ENCODE measurements around the gene ASIC1. TPM values are rescaled to one million over a fixed set of nuclear protein-coding genes. Genes with fewer than 3 reads are reported as not detected.
"Not testable (repeated sequence)": the region's sequence is repeated elsewhere in the genome, so short reads cannot be mapped to it uniquely, and the experiment has no call there.

The ASIC1 gene
- 1 to 10 TPM; 3.4 to 4.8 (median 4.6) TPM for polyA plus RNA-seq (ENCODE audit: insufficient read length in 4 of 4)

DNA sequence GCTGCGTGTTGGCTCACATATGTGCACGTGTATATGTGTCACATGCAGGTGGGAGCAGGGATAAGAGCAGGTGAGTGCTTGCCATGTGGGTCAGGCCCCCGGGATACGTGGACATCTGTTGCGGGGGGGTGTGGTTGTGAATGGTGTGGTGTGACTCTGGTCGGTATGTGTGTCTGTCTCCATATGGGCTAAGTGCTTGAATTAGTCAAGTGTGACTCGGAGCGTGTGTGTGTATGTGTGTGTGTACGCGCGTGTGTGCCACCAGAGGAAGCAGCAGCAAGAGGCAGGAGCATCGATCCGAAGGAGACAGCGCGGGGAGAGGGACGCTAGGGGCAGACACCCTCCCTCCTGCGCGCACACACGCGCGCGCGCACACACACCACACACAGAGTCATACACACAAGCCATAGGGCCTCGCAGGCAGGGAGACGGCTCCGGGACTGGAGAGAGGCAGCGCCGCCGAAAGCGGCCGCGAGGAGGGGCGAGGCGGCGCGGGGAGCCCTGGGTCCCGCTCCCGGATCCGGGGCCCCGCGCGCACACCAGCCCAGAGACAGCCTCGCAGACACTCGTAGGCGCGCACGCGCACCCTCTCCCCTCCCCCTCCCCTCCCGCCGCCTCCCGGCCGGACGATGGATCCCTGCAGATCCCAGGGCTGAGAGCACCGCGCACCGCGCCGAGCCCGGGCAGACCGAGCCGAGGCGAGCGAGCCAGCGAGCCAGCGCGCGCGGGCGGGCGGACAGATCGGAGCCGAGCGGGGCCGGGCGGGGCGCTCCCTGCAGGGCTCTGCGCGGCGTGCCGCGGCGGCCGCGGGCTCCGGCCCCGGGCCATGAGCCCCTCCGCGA lies at the start of gene ASIC1:
ASIC1 (plus strand) TSS at position 597 of the 842 bp plus-strand sequence. CDS start 1,171 bp downstream, outside the sequence.
- DNase-seq (ENCODE audit: low read depth in 4 of 4, low spot score in 3 of 4), result no peak

DNA sequence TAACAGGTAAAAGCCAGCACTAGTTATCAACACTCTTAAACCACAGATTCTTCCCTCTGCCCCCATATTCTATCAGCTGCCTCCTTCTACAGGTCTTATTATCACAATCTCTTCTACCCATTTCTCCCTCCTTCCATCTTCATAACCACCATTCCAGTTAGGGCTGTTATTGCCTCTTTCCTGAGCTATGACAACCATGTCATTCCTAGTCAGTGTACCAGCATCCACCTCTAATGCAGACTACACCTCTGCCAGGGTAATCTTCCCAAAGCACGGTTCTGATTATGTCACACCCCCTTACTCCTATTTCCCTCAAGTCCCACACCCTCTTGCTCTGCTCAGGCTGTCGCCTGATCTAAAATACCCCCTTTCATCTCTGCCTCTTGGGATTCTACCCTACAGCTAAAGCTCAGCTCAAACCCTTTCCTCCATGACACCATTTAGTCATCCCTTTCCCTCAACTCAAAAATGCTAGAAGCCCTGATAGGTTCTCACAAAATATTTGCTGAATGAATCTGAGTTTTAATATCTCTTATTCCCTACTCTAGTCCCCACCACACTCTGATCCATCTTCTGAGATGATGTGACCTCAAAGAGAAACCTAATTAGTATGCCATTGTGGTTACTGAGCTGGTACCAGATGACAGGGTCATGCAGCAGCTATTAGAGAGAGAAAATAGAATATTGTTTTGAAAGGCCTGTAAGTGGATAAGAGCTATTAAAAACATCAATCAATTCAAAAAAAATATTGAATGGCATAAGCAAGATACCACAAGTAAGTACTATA lies 43.8 kb upstream of the ASIC1 start:
- no peak for DNase-seq (ENCODE audit: low read depth in 4 of 4, low spot score in 3 of 4)

DNA sequence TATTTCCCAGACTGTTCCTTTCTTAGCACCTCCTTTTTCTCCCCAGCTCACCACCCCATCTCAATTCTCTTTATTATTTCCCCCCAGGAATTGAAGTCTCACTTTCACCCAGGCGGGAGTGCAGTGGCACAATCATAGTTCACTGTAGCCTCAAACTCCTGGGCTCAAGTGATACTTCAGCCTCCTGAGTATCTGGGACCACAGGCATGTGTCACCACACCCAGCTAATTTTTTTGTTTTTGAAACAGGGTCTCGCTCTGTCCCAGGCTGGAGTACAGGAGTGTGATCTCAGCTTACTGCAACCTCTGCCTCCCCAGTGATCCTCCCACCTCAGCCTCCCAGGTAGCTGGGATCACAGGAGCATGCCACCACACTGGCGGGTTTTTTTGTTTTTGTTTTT lies 43.1 kb upstream of the ASIC1 start:
- DNase-seq (ENCODE audit: low read depth in 4 of 4, low spot score in 3 of 4), result no peak

DNA sequence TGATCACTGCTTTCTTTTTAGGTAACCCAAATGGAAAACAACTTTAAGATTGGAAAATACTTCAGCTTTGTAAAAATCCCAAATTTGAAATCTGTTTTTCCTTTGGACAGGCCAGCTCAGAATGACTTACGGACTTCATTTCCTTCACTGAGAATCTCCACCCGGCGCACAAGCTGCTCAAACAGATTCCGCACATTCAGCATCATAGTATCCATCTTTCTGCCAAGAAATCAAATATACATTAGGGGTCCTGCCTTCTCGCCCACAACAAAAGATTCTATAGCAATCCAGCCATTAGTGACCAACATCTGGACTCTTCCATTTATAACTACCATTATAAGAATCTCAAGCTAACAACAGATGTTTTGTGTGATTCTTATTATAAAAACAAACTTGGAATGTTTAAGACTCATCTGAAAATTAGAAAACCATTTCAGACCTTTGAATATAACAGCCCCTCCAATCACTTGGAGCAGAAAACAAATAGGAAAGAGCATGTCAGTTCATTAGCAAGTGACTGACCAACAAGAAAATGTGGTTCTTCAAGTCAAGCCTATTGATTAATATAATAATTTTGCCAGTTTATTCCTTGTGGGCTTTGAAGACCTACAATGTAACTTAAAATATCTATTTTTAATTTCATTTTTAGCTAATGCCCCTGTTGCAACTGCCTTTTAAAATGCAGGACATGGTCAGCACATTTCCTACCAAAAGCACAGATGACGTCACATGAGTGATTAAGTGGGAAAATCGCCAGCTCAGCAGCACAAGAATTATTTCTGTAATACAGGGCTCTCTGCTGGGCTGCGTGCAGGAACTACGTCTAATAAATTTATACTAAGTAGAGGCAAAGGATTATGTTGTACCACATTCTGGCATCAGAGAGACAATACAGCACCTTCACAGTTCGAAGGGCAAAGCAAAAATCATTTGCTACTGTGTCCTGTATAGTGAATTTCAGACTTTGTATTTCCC lies 40.6 kb upstream of the ASIC1 start:
- peak in 1 of 4 donors; percentile 49 for DNase-seq (ENCODE audit: low read depth in 4 of 4, low spot score in 3 of 4)

DNA sequence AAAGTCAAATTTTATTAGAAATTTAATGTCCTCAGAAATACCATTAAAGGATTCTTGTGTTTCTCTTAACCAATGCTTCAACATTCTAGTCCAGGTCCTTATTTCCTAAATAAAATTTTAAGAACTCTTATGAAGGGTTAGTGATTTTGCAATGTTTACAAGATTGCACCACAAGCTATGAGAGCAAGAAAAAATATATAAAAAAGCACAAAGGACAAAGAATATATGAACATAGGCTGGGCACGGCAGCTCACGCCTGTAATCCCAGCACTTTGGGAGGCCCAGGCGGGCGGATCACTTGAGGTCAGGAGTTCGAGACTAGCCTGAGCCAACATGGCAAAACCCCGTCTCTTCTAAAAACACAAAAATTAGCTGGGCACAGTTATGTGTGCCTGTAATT lies 39.8 kb upstream of the ASIC1 start:
- no peak for DNase-seq (ENCODE audit: low read depth in 4 of 4, low spot score in 3 of 4)

DNA sequence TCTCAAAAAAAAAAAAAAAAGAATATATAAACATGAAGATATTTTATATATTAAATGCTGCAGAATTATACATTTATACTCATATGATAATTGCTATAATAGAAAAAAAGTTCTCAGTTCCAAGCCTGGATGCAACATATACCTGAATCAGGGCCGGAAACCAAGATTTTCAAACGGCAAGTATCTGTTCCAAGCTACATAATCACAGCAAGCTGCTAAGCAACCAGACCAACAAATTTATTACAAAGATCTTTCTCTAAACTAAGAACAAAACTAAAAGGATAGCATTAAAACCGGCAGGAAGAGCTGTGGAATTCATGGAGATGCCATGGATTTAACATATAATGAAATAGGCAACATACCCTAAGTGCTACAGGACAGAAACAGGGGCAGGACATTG lies 39.2 kb upstream of the ASIC1 start:
- no peak for DNase-seq (ENCODE audit: low read depth in 4 of 4, low spot score in 3 of 4)

- no peak for DNase-seq (ENCODE audit: low read depth in 4 of 4, low spot score in 3 of 4)
Observed at GRCh38 chr12:50018968-50019367, 38.4 kb upstream of the ASIC1 start.

DNA sequence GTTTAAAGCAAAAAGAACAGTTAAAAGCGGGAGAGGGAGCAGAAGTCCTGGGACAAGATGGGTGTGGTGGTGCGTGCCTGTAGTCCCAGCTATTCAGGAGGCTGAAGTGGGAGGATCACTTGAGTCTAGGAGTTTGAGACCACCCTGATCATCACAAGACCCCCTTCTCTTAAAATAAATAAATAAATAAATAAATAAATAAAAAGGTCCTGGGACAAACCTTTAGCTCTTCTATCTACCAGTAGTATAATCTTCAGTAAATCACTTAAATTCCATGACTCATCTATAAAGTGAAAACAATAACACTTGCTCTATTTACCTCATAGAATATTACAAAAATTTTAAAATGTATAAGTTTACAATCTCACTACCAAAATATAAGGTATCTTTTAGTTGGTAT lies 37.9 kb upstream of the ASIC1 start:
- no peak for DNase-seq (ENCODE audit: low read depth in 4 of 4, low spot score in 3 of 4)

GRCh38 chr12:50021031-50021430 lies 36.4 kb upstream of the ASIC1 start:
- no peak for DNase-seq (ENCODE audit: low read depth in 4 of 4, low spot score in 3 of 4)

DNA sequence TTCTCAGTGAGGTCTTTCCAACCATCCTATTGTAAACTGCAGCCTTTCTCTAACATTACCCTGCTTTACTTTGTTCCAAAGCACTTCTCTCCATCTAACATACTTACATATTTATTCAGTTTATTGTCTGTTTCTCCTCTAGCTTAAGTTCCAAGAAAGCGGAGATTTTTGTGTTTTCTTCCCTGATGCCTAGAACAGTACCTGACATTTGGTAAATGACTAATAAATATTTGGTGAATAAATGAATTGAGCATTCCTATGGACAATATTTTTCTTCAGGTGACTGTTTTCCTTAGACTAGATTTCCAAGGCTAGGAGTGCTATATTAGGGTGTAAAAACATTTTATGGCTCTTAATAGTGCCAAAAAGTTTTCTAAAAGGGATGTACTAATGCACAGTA lies 34.5 kb upstream of the ASIC1 start:
- DNase-seq (ENCODE audit: low read depth in 4 of 4, low spot score in 3 of 4), result no peak

DNA sequence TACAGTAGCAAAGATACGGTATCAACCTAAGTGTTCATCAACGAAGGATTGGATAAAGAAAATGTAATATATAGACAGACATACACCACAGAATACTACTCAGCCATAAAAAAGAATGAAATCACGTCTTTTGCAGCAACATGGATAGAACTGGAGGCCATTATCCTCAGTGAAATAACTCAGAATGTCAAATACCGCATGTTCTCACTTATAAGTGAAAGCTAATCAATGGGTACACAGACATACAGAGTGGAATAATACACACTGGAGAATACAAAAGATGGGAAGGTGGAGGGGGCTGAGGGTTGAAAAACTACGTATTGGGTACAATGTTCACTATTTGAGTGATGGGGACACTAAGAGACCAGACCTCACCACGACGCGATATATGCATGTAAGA lies 33.2 kb upstream of the ASIC1 start:
- no peak for DNase-seq (ENCODE audit: low read depth in 4 of 4, low spot score in 3 of 4)

DNA sequence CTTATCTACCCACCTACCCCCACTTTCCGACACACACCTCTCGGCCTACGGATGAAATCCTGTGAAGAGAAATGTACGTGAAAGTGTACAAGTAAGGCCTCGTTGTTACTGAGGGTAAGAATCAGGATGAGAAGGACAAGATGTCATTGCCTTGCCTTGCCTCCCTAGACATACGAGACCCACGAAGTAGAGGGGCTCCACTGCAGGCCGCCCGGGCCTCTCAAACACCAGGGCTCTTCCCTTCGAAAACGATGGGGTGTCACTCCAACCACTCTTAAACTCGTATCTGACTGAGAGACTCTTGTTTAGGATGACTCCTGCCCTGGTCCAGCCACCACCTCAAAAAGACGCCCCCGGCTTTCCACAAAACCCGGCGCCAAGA lies 32.6 kb upstream of the ASIC1 start:
- DNase-seq (ENCODE audit: low read depth in 4 of 4, low spot score in 3 of 4), result no peak

DNA sequence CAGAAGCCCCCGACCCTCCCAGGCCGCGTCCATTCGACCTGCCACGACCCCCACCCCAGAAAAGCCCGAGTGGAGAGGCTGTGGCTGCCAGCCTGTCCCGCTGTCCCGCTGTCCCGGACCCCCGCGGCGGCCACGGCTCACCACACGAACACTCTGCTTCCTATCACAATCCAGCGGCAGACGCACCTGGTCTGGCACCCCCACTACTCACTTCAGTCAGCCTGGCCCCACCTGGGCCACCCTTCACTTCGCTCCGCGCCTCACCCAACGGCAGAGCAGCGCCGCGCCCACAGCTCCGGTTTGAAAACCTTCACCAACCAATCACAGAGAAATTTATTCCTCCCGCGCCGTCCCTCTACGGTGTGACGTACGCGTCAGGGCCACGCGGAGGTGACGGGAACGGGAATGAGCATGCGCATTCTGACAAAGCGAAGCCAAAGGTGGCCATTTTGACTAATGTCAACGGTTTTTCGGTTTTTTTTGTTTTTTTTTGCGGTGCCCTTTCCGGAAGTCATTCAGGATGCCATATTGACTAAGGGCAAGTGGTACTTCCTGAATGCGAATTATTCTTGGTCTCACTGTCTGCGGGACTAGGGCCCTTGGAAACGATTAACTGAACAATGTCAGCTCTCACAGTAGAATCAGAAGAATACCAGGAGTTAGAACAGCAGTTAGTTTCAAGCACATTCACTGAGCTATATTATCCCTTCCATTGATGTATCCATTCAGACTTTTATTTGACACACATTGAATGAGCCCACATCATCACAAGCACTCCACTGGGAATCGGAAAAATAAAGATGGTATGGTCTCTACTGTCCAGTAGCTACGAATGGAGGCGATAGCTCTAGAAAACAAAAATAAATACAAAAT lies 32.0 kb upstream of the ASIC1 start, which contains the start of gene RACGAP1:
RACGAP1 (minus strand) TSS at position 308 of the 873 bp plus-strand sequence. CDS start 8,779 bp downstream, outside the sequence.
- DNase-seq (ENCODE audit: low read depth in 4 of 4, low spot score in 3 of 4), result peak; percentile 97 to 99 (median 98)

GRCh38 chr12:50026691-50027090 lies 30.7 kb upstream of the ASIC1 start:
- no peak for DNase-seq (ENCODE audit: low read depth in 4 of 4, low spot score in 3 of 4)

DNA sequence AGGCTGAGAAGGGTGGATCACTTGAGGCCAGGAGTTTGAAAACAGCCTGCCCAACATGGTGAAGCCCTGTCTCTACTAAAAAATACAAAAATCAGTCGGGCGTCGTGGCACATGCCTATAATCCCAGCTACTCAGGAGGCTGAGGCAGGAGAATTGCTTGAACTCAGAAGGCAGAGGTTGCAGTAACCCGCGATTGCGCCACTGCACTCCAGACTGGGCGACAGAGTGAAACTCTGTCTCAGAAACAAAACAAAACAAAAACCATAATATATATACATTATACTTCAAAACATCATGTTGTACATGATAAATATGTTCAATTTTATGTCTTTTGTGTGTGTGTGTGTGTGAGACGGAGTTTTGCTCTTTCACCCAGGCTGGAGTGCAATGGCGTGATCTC lies 26.9 kb upstream of the ASIC1 start:
- not testable (repeated sequence) for DNase-seq (ENCODE audit: low read depth in 4 of 4, low spot score in 3 of 4)

DNA sequence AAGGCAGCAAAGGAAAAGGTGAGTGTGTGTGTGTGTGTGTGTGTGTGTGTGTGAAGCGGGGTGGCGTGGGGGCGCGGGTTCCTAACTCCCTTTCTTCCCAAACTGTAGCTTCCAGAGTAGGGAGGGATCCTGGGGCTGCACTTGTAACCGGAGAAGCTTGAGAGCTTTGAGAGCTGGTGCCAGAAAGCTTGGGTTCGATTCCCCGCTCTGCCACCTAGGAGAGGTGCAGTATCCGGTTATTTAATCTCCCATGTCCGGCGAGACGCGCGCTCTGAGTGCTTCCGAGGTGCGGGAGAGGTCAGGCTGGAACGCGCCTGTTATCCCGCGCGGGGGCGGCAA lies 24.9 kb upstream of the ASIC1 start:
- no peak for DNase-seq (ENCODE audit: low read depth in 4 of 4, low spot score in 3 of 4)

DNA sequence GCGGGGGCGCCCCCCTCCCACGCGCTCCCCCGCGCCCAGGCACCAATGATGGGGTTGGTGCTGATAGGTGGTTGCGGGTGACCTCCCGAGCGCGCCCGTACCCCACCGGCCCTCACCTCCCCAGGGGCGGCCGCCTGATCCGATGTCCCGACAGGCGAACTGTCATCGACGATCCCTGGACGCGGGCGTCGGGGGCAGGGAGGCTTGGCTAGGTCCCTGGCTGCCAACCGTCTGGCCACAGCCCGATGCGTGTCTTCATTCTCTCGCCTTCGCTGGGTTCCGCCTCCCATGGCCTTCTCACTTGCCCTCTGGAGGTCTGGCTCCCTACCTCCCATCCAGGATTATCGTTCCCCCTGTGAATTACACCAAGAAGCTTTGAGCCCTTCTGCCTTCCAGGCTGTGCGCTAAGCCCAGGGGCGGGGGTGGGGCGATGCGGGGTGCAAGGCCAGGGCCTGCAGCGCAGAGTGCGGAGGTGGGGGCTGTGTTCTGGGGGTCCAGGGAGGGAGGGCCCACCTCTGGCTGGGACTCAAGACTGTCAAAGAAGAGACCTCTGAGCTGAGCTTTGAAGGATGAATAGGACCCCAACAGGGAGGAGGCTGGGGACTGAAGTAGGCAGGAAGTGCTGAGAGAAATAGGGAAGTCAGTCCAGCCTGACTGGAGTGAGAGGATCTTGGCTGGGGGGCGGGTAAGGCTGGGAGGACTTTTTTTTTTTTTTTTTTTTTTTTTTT lies 24.4 kb upstream of the ASIC1 start:
- no peak for DNase-seq (ENCODE audit: low read depth in 4 of 4, low spot score in 3 of 4)

GRCh38 chr12:50038336-50038735 lies 19.1 kb upstream of the ASIC1 start:
- DNase-seq (ENCODE audit: low read depth in 4 of 4, low spot score in 3 of 4), result no peak

Data from right renal pelvis (tissue), 4 donors.